Activated CD4-positive, alpha-beta T cell treated with anti-CD3 and anti-CD28 coated beads, Interleukin-2, amount 10 ng/mL, durations not matched to agents 24 days and 14 days (primary cell): Measurements from ENCODE around the gene SLC23A3. TPM values are rescaled to one million over a fixed set of nuclear protein-coding genes. Genes with fewer than 3 reads are reported as not detected.

Source experiments
- DNase-seq: peaks from one replicate; pipeline ENCODE4 v3.0.0; 2022
- H3K27ac Mint-ChIP-seq: one replicate; pipeline ENCODE4 v1.8.0; 2022; ENCODE audit warnings: mild to moderate bottlenecking, mixed read lengths
- H3K27me3 Mint-ChIP-seq: one replicate; pipeline ENCODE4 v1.8.0; 2022; ENCODE audit warnings: mixed read lengths
- H3K36me3 Mint-ChIP-seq: one replicate; pipeline ENCODE4 v1.8.0; 2022; ENCODE audit warnings: low read depth, mild to moderate bottlenecking, mixed read lengths
- H3K4me1 Mint-ChIP-seq: one replicate; pipeline ENCODE4 v1.8.0; 2021; ENCODE audit warnings: mixed read lengths
- H3K4me3 Mint-ChIP-seq: one replicate; pipeline ENCODE4 v1.8.0; 2022; ENCODE audit warnings: mild to moderate bottlenecking, moderate library complexity, mixed read lengths
- H3K9me3 Mint-ChIP-seq: one replicate; pipeline ENCODE4 v1.8.0; 2021; ENCODE audit warnings: mixed read lengths
- intact Hi-C: fragments of 100-400 bp; cut with micrococcal nuclease; formaldehyde crosslinking; loops from one replicate; pipeline ENCODE4 v1.15.1; 2023
- total RNA-seq: library from RNA; stranded (reverse); gene quantifications from 2 replicates; pipeline ENCODE4 v1.2.3, GENCODE V29; 2022

The SLC23A3 gene
- total RNA-seq, 1 donor from 2014 or later: 2.3 TPM

- Mint-ChIP-seq H3K9me3 (no peaks in the 10 kb centered on the region), H3K27me3 (no peaks in the 10 kb centered on the region), H3K36me3 (no peaks in the 10 kb centered on the region), H3K27ac (no peak overlapping the region), H3K4me1 (peaks cover 14% of the 10 kb centered on the region), H3K4me3 (no peak overlapping the region)
- DNase-seq: no peak
- intact Hi-C loops: no loop called here
These were observed 42.7 kb downstream of the SLC23A3 start for GRCh38 chr2:219127037-219127635.

GRCh38 chr2:219126555-219126954 lies 43.3 kb downstream of the SLC23A3 start:
- Mint-ChIP-seq H3K4me1 (peaks cover 14% of the 10 kb centered on the region), H3K27ac (no peak overlapping the region), H3K4me3 (no peak overlapping the region), H3K27me3 (no peaks in the 10 kb centered on the region), H3K9me3 (no peaks in the 10 kb centered on the region), H3K36me3 (no peaks in the 10 kb centered on the region)
- no peak for DNase-seq
- intact Hi-C loops: no loop called here

GRCh38 chr2:219125886-219126270 lies 44.0 kb downstream of the SLC23A3 start:
- H3K27ac Mint-ChIP-seq: no peak overlapping the region

GRCh38 chr2:219125225-219125885 lies 44.5 kb downstream of the SLC23A3 start:
- DNase-seq: no peak
- Mint-ChIP-seq H3K4me1 (peaks cover 14% of the 10 kb centered on the region), H3K36me3 (no peaks in the 10 kb centered on the region), H3K4me3 (no peak overlapping the region), H3K27ac (no peak overlapping the region), H3K9me3 (no peaks in the 10 kb centered on the region), H3K27me3 (no peaks in the 10 kb centered on the region)
- intact Hi-C loops: no loop called here

More at GRCh38 chr2:219125886-219126270, 44.0 kb downstream of the SLC23A3 start:
- no peaks in the 10 kb centered on the region for H3K9me3 Mint-ChIP-seq
- no peak for DNase-seq
- intact Hi-C loops: no loop called here
- no peak overlapping the region for H3K4me3 Mint-ChIP-seq
- peaks cover 14% of the 10 kb centered on the region for H3K4me1 Mint-ChIP-seq
- no peaks in the 10 kb centered on the region for H3K27me3 Mint-ChIP-seq
- H3K36me3 Mint-ChIP-seq: no peaks in the 10 kb centered on the region

GRCh38 chr2:219124381-219125110 lies 45.3 kb downstream of the SLC23A3 start:
- Mint-ChIP-seq H3K4me3 (no peak overlapping the region), H3K9me3 (no peaks in the 10 kb centered on the region), H3K27me3 (no peaks in the 10 kb centered on the region), H3K4me1 (peaks cover 14% of the 10 kb centered on the region), H3K27ac (peak overlapping the region; percentile 25), H3K36me3 (no peaks in the 10 kb centered on the region)
- no peak for DNase-seq
- intact Hi-C loops: no loop called here

GRCh38 chr2:219123356-219124135 lies 46.3 kb downstream of the SLC23A3 start:
- H3K27ac Mint-ChIP-seq: no peak overlapping the region
- H3K4me1 Mint-ChIP-seq: peaks cover 14% of the 10 kb centered on the region
- no peaks in the 10 kb centered on the region for H3K27me3 Mint-ChIP-seq
- H3K36me3 Mint-ChIP-seq: no peaks in the 10 kb centered on the region
- intact Hi-C loops: no loop called here
- no peaks in the 10 kb centered on the region for H3K9me3 Mint-ChIP-seq
- no peak for DNase-seq
- no peak overlapping the region for H3K4me3 Mint-ChIP-seq

- no peak for DNase-seq
- no peak overlapping the region for H3K27ac Mint-ChIP-seq
- no peaks in the 10 kb centered on the region for H3K36me3 Mint-ChIP-seq
- H3K27me3 Mint-ChIP-seq: no peaks in the 10 kb centered on the region
- intact Hi-C loops: no loop called here
- H3K4me3 Mint-ChIP-seq: no peak overlapping the region
- no peaks in the 10 kb centered on the region for H3K9me3 Mint-ChIP-seq
- peaks cover 14% of the 10 kb centered on the region for H3K4me1 Mint-ChIP-seq
These were observed 47.4 kb downstream of the SLC23A3 start for GRCh38 chr2:219122202-219122980.

- Mint-ChIP-seq H3K9me3 (no peaks in the 10 kb centered on the region), H3K4me1 (peaks cover 11% of the 10 kb centered on the region), H3K27me3 (no peaks in the 10 kb centered on the region), H3K27ac (no peak overlapping the region), H3K4me3 (no peak overlapping the region), H3K36me3 (no peaks in the 10 kb centered on the region)
- no peak for DNase-seq
- intact Hi-C loops: no loop called here
These were observed 49.7 kb downstream of the SLC23A3 start for GRCh38 chr2:219120082-219120481.

GRCh38 chr2:219119422-219120043 lies 50.3 kb downstream of the SLC23A3 start:
- Mint-ChIP-seq H3K27ac (no peak overlapping the region), H3K4me3 (no peak overlapping the region), H3K4me1 (peaks cover 8% of the 10 kb centered on the region), H3K36me3 (no peaks in the 10 kb centered on the region), H3K27me3 (no peaks in the 10 kb centered on the region), H3K9me3 (no peaks in the 10 kb centered on the region)
- intact Hi-C loops: loop anchor here (1.0 to 2.0 kb wide), 4 partner anchors 35 to 90 kb away; no protein-coding TSS in a partner anchor
- peak; percentile 86 for DNase-seq

- no peaks in the 10 kb centered on the region for H3K9me3 Mint-ChIP-seq
- H3K27me3 Mint-ChIP-seq: no peaks in the 10 kb centered on the region
- intact Hi-C loops: loop anchor here (2.0 kb wide), 1 partner anchor 36 kb away; no protein-coding TSS in a partner anchor
- H3K4me1 Mint-ChIP-seq: no peaks in the 10 kb centered on the region
- H3K36me3 Mint-ChIP-seq: no peaks in the 10 kb centered on the region
- H3K27ac Mint-ChIP-seq: no peak overlapping the region
- no peak for DNase-seq
- no peak overlapping the region for H3K4me3 Mint-ChIP-seq
These were observed 51.3 kb downstream of the SLC23A3 start for GRCh38 chr2:219118504-219118903.

- intact Hi-C loops: no loop called here
- no peaks in the 10 kb centered on the region for H3K9me3 Mint-ChIP-seq
- no peaks in the 10 kb centered on the region for H3K27me3 Mint-ChIP-seq
- no peak overlapping the region for H3K4me3 Mint-ChIP-seq
- H3K36me3 Mint-ChIP-seq: no peaks in the 10 kb centered on the region
- H3K27ac Mint-ChIP-seq: no peak overlapping the region
- no peak for DNase-seq
- H3K4me1 Mint-ChIP-seq: peaks cover 4% of the 10 kb centered on the region
These were observed 52.8 kb downstream of the SLC23A3 start for GRCh38 chr2:219116776-219117646.

GRCh38 chr2:219112651-219113338 lies 57.0 kb downstream of the SLC23A3 start:
- Mint-ChIP-seq H3K4me1 (peaks cover 12% of the 10 kb centered on the region), H3K9me3 (no peaks in the 10 kb centered on the region), H3K27me3 (no peaks in the 10 kb centered on the region), H3K4me3 (no peak overlapping the region), H3K27ac (no peak overlapping the region), H3K36me3 (no peaks in the 10 kb centered on the region)
- no peak for DNase-seq
- intact Hi-C loops: no loop called here
